GM18909 (cell line): ENCODE measurements around the gene MMP8.

Experiments used
- ATAC-seq: cut with Tn5 transposase; IDR thresholded peaks from one replicate; pipeline ENCODE4 v1.9.1; 2021; ENCODE audit warnings: mild to moderate bottlenecking; ENCODE audit not compliant: unreplicated experiment, poor library complexity

The MMP8 gene

DNA sequence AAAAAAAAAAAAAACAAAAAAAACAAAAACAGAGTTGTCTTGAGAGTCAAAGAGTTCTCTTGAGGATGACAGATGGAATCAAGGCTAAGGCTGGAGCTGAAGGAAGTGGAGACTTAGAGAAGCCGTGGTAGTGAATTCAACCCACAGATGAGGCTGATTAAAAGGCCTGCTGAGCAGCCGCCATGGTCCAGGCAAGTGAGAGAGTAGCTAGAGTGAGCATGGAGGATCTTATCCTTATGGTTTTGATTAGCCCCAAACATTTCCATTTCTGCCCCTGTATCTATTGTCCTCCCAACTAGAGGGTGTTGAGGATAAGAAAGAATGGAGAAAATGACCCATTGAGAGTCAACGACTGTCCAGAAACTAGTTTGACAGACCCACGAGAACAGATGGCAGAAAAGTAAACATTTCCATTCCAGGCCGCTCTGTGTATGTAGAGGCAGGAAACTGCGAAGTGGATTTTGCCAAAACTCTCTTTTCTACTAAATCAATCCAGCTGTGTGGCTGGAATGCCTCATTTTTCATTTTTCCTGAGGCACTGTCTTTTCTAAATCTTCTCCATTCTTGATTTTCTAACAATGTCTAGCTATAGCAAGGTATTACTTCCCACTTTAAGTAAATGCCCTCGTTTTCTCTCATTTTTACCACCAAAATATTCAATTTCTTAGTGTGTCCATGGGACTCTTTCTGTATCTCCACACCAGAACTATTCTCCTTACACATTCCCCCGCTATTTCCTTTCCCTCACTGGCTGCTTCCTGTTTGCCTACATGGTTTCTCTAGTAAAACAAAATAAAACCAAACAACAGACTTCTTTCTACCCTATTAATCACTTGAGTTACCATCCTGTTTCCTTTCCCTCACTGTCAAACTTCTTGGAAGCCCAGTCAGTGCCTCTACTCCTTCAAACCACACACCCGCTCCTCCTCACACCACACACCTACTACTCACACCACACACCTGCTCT lies 5.4 kb upstream of the MMP8 start:
- no peak for ATAC-seq

DNA sequence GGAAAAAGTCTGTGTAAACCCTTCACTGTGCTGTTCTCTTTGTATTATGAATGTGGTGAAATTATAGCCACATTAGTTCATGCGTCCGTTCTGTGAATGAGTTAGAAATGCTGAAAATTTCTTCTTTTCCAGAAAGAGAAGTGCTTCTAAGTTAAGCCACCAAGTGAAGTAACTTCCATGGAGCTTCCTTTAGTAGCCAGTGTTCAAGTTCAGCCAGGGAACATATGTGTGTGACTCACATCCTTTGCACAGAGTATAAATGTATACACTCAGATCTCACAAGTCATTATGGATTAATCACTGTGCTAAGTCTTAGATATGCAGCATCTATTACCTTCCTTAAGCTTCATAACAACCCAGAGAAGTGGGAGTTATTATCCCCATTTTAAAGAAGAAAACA lies 3.1 kb upstream of the MMP8 start:
- ATAC-seq: no peak

DNA sequence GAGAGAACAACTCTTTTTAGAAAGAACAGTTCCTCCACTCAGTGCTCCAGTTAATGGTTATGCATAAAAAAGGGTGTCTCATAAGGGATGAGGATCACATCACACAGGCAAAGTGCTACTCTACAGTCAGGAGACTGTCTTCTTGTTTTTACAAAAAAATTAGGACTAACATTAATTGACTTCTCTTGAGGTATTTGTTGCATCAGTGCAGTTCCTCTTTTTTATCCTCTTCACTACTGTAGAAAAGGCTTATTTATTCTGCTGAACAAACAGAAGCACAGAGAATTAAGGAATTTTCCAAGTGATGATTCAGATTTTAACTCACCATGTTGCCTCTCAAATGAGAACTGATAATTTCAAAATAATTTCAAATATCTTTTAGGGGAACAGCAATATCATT lies 1.9 kb downstream of the MMP8 start:
- ATAC-seq: no peak

DNA sequence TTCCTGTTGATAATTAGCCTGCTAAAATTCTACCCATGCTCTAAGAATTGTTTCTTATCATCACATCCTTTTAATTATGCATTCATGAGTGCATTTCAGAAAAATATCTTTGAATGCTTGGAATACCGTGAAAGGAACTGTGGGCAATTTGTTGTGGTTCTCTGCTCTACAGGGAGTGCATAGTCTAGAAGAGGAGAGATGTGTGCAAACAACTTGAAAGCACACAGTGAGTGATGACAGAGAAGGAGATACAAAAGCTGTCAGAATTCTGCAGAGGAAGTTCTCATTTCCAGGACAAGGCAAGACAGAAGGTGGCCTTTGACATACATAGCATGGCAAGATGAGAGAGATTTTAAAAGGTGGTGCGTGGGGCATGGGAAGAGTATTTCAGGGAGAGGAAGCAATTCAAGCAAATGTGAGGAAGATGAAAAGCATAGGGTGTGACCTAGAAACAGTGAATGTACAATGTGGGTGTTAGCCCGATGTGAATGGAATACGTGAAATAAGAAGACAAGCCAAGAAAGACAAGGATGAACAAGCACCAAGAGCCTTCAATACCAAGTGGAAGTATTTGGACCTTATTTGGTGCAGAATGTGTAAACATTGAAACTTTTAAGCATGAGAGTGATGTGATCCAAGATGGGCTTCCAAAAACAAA lies 5.0 kb downstream of the MMP8 start:
- ATAC-seq: no peak

DNA sequence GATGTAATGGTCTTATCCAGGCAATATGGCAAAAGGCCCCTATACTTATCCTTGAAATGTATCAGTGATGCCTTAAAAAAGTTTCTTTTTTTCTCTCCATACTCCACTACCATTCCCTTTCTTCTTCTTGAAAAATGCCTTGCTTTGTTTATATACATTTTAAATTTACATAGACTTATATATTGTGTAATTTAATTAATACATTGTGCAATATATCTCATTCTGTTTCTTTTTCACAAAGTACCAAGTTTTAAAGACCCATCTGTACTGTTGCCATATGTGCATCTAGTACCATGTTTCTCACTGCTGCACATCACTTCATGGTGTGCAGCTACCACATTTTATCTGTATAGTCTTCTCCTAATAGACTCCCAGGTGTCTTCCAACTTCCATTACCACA lies 7.5 kb downstream of the MMP8 start:
- no peak for ATAC-seq

DNA sequence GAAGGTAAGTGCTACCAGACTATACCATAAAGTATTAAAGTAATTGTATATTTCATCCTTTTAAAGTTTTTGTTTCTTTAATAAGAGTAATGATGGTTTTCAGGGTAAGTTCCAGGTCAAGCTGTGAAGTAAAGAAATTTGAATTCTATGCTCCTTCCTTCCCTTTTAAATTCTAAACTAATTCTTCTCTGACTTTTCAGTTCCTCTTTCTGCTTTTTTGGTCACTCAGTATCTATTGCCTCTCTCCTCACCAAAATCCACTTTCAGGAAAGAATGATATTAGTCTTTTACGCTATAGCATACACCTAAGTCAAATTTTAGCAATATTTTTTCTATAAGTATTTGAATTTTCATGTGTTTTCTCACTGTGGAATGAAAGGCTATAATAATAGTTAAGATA lies 8.2 kb downstream of the MMP8 start:
- peak; percentile 79 for ATAC-seq

DNA sequence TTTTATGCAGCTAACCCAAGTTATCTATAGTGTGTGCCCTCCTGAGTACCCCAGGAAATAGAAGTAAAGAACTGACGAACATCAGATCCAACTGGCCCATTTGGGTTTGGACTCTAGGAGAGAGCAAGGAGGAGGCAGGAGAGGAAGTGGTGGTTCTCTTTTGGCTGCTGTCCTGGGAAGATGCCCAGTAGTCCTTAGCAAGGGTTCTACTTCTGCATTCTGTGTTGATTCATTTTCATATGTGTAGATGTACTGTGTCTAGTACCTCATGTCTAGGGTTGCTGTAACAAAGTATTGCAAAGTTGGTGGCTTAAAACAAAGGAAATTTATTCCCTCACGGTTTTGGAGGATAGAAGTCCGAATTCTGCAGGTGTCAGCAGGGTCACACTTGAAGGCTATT lies 12.6 kb downstream of the MMP8 start:
- ATAC-seq: no peak

DNA sequence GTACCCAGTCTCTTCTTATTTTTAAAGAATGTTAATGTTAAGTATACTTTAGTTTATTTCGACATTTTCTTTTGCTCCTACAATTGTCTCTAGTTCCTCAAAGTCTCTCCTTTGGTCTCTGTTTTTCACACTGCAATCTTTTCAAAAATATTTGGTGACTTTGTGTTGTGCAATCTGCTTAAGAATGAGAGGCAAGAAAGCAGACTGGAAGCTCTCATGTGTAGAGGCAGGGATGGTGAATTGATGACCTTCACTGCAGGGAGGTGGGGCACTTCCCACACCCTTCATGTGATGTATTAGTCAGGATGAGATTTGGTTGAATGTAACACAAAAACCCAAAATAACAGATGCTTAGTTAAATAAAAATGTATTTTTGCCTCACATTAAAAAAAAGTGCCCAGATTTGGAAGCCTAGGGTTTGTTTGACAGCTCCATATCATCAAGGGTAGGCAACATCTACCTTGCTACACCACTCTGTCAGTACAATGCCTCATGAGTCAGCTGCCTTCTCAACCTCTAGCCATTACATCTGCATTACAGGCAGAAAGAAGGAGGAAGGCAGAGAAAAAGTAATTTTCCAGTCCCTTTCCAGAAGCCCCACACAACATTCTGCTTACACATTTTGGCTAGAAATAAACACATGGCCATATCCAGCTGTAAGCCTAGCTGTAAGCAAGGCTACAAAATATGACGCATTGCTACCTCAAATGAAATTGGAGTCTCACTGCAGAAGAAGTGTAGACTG lies 15.4 kb downstream of the MMP8 start:
- no peak for ATAC-seq

DNA sequence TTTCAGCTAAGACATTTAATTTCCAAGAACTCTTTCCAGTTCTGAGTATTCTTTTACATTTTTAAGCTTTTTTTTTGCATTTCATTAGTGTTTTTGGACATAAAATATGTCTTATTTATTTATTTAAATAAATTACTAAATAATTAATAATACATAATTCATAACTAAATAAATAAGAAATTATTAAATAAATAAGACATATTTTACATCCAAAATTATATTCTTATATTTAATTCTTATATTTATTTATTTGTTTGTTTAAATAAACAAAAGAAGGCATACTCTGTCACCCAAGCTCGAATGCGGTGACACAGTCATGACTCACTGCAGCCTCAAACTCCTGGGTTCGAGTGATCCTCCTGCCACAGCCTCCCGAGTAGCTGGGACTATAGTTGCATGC lies 16.1 kb downstream of the MMP8 start:
- no peak for ATAC-seq

DNA sequence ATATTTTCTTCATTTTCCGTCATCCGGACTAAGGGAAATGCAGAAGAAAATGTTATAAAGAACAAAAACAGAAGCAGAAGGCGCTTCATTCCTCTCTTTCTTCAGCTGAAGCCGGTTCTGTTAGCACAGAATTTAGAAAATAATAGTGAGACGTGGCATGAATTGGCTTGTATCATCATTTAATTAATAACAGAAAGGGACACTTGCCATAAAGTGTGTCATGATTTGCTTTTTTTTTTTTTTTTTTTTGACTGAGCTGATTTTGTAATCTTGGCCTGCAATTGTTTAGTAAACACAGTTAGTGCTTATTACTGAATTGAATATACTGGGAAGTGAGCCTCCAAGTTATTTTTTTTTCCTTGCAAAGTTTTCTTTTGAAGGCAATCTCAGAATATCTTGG lies 19.1 kb downstream of the MMP8 start, which contains the start of gene MMP27:
MMP27 (minus strand) TSS at position 144 of the 400 bp plus-strand sequence; CDS start at position 89, 55 bp downstream.
- ATAC-seq: no peak

DNA sequence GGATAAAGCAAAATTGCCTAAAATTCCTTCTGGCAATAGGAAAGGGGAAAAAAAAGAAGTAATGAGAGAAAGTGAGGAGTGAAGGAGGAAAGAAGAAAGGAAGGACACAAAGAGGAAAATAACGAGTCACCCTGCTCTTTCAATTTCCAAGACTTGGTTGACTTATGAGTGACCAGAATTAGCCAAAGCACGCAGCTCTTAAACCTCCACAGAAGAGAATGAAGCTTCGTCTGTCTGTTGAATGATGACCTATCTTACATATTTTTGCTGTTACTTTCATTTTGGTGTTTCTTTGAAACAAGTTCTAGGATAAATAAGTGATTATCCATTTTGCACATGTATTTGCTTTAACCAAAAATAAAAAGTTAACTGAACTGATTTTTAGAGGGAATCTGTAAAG lies 19.9 kb downstream of the MMP8 start:
- ATAC-seq: no peak

DNA sequence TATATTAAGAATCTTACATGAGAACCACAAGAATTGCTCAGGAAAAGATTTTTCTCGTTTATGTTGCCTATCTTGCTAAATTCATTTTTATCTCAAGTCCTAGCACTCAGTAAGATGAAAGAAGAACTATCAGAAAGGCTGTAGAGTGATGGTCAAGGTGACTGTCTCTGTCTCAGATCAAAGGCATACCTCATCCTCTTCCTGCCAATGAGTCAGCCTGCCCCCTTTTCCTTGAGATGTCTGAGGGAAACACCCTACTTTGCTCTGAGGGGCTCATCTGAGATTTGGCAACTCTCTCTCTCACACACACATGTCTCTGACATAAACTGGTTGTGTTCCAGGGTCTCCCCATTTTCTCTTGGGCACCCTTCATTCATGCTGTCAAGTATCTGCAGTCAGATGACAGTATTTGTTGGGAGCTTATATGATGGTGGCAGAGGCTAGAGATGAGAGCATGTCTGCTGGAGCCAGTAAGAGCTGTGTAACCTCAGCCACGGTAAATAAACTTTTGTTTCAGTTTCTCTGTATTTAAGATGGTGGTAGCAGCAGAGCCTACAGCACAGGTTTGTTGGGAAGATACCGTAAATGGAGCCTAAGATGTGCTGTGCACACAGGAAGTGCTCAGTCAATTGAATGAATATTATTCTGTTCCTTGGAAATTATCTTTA lies 20.8 kb downstream of the MMP8 start:
- ATAC-seq: no peak

DNA sequence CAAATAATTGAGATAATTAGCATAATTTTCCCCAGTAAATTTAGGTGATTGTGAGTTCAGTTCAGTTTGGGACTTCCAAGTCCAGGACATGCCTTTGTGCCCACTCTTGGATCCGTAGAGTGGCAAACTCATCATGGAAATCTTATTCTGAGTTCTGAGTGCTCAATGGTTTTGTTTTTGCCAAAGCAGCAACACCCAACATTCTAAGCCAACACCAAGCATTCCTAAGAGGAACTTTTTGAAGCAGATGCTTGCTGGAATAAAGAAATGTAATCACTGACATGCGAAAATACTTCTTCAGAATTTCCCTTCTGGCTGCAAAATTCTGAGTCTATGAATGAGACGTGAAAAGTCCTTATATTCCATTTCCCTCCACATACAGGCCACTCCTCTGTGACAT lies 29.6 kb downstream of the MMP8 start:
- ATAC-seq: no peak

DNA sequence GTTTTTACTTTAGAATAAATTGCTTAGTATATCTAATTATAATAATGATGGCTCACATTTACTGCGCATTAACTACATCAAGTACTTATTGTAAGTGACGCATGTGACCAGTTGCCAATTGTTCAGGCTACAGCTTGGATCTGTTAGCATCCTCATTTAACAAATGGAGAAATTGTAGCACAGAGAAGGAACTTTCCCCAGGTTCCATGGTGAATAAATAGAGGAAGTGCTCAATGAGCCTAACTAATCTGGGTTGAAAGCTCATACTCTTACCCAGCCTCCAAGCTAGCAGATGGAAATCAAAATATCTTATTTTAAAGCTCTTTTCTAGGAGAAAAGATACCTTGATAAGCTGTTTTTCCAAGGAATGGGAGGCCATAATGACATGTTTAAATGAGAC lies 39.0 kb downstream of the MMP8 start:
- ATAC-seq: no peak

DNA sequence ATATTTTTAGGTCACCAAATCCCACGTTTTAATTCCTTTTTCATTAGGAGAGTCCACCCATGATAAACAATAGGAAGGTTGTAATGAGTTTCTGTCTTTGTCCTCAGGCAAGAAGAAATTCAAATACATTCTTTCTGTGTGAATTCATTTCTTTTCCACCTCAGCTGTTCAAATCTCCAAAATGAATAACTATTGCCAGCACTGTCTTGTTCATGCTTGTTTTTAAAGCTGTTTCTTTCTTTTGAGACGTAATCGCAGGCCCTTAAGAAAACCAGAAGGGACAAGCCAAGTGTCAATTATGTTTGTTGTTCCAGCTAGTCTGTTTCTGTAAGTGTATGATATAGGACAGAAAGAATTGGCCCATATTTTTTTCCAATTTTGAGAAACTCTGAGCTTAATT lies 39.4 kb downstream of the MMP8 start:
- no peak for ATAC-seq

DNA sequence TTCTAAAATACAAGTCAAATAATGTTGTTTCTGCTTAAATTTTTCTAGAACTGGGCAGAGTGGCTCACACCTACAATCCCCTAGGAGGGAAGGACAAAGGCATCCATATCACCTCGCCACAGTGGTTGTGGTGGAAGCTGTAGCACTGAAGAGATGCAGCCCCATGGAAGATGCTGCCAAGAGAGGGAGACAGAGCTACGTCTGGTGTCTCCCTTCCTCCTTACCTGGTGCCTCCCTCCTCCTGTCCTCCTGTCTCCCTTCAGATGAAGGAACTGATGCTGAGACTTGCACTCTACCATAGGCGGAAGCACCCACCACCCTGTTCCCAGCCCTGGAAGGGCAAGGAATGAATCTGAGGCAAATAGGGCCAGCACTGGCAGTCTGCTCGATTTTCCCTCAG lies 41.5 kb downstream of the MMP8 start:
- ATAC-seq: no peak

DNA sequence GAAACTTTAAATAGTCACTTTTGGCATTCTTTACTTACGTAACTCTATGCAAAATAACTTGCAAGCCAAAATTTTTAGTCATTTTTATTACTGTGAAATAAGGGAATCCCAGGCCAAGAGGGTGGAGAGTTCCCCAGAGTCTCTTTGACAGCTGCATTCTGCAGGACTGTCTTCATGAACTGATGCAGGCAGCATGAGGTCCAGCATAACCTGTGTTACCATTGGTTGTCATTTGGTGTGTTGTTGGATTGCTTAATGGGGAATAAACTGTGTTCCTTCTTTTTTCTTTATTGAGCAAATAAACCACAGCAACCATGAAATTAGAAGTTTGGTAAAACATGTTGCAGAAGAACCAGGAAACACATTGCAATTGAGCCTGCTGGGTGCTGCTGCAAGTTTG lies 43.8 kb downstream of the MMP8 start:
- ATAC-seq: no peak

DNA sequence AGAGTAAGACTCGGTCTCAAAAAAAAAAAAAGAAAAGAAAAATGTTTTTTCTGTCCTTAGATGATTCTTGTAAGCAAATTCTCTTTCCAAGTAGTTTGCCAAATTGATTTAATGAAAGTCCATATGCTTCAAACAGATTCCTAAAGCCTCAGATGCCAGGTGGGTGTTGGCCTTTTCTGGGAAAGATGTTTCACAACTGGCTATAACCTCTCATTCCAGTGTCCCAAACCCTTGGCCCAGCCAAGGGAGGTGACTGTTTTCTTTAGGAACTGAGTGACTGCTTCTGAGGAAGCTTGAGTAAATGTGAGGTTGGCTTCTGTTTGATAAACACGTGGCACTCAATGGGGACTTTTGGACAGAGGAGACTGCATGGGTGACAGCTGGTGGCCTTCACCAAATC lies 46.7 kb downstream of the MMP8 start:
- ATAC-seq: no peak

DNA sequence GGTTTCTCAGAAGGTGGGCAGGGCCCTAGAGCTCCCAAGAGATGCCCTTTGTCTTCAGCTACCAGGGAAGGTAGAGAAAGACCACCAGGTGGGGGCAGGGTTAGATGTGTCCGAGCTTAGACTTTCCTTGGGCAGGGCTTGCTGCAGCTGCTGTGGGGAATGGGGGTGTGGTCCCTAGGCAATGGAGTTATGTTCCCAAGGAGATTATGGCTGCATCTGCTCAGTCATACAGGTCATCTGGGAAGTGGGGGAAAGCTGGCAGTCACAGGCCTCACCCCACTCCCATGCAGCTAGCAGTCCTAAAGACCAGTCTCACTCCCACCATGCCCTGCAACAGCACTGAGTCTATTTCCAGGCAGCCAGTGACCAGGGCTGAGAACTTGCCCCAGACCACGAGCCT lies 48.7 kb downstream of the MMP8 start:
- ATAC-seq: no peak

DNA sequence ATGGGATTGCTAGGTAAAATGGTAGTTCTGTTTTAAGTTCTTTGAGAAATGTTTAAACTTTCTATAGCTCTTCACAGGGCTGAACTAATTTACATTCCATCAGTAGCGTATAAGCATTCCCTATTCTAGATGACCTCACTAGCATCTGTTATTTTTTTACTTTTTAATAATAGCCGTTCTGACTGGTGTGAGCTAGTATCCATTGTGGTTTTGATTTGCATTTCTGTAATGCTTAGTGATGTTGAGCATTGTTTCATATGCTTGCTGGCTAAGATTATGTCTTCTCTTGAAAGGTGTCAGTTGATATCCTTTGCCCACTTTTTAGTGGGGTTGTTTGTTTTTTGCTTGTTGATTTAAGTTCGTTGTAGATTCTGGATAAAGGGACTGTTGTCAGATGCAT lies 55.1 kb downstream of the MMP8 start:
- peak; percentile 57 for ATAC-seq
